MM.1S (cell line): ENCODE results near the gene GRIA4.

Experiments used
- DNase-seq: peaks from one replicate; pipeline ENCODE4 v3.0.0-alpha.2; 2015
- H2AFZ ChIP-seq: fragments of 300-600 bp; sonication (generic); 2 replicates; pipeline ENCODE4 v1.6.0; 2016; ENCODE audit warnings: antibody characterized with exemption, low read length
- H3F3A ChIP-seq: fragments of 300-600 bp; sonication (generic); 2 replicates; pipeline ENCODE4 v1.6.1; 2016; ENCODE audit warnings: mild to moderate bottlenecking, antibody characterized with exemption, low read length, moderate library complexity, mixed read lengths; ENCODE audit not compliant: insufficient read depth
- H3K27ac ChIP-seq: fragments of 300-600 bp; sonication (generic); 2 replicates; pipeline ENCODE4 v1.5.1; 2016; ENCODE audit warnings: mild to moderate bottlenecking, low read length
- H3K27me3 ChIP-seq: fragments of 300-600 bp; sonication (generic); replicated peaks from 2 replicates; pipeline ENCODE4 v1.6.0; 2016; ENCODE audit warnings: low read length; ENCODE audit not compliant: insufficient read depth
- H3K36me3 ChIP-seq: fragments of 300-600 bp; sonication (generic); replicated peaks from 2 replicates; pipeline ENCODE4 v1.6.1; 2016; ENCODE audit warnings: mild to moderate bottlenecking, low read length, mixed read lengths; ENCODE audit not compliant: insufficient read depth
- H3K4me1 ChIP-seq: fragments of 300-600 bp; sonication (generic); 2 replicates; pipeline ENCODE4 v1.6.1; 2016; ENCODE audit warnings: low read length, mixed read lengths
- H3K4me2 ChIP-seq: fragments of 300-600 bp; sonication (generic); 2 replicates; pipeline ENCODE4 v1.6.0; 2016; ENCODE audit warnings: low read depth, low read length
- H3K4me3 ChIP-seq: fragments of 300-600 bp; sonication (generic); 2 replicates; pipeline ENCODE4 v1.5.1; 2016; ENCODE audit warnings: low read length, mixed read lengths
- H3K79me2 ChIP-seq: fragments of 300-600 bp; sonication (generic); 2 replicates; pipeline ENCODE4 v1.6.1; 2016; ENCODE audit warnings: mixed run types, low read length, mixed read lengths
- H3K9ac ChIP-seq: fragments of 300-600 bp; sonication (generic); 2 replicates; pipeline ENCODE4 v1.6.1; 2016; ENCODE audit warnings: low read length, mixed read lengths
- H3K9me2 ChIP-seq: fragments of 300-600 bp; sonication (generic); replicated peaks from 2 replicates; pipeline ENCODE4 v1.6.1; 2016; ENCODE audit warnings: mild to moderate bottlenecking, low read length, mixed read lengths; ENCODE audit not compliant: insufficient read depth
- H3K9me3 ChIP-seq: fragments of 300-600 bp; sonication (generic); replicated peaks from 2 replicates; pipeline ENCODE4 v1.6.1; 2016; ENCODE audit warnings: mild to moderate bottlenecking, low read length, mixed read lengths; ENCODE audit not compliant: insufficient read depth
- H4K20me1 ChIP-seq: fragments of 300-600 bp; sonication (generic); 2 replicates; pipeline ENCODE4 v1.6.1; 2016; ENCODE audit warnings: mild to moderate bottlenecking, low read length, moderate library complexity, mixed read lengths; ENCODE audit not compliant: insufficient read depth
- CTCF ChIP-seq: fragments of 300-600 bp; sonication (generic); IDR thresholded peaks from 2 replicates; pipeline ENCODE4 v1.5.1; 2016; ENCODE audit warnings: antibody characterized with exemption, low read length, mixed read lengths
- EZH2 ChIP-seq: fragments of 300-600 bp; sonication (generic); optimal IDR thresholded peaks from 2 replicates; pipeline ENCODE3; 2017; ENCODE audit warnings: low read depth, mild to moderate bottlenecking, antibody characterized with exemption, low read length, mixed read lengths
- EZH2phosphoT487 ChIP-seq: fragments of 300-600 bp; sonication (generic); IDR thresholded peaks from 2 replicates; pipeline ENCODE4 v1.6.1; 2018; ENCODE audit warnings: antibody characterized with exemption, low read length

Gene GRIA4

GRCh38 chr11:105741488-105742020, 131.7 kb downstream of the GRIA4 start:
- no peak overlapping the region for H3K27ac ChIP-seq
- no peaks in the 10 kb centered on the region for H3K36me3 ChIP-seq
- no peak overlapping the region for H3K9ac ChIP-seq
- H3K9me3 ChIP-seq, result no peaks in the 10 kb centered on the region
- H3F3A ChIP-seq, result no peaks in the 10 kb centered on the region
- H3K4me1 ChIP-seq, result 0 out of 2 replicates have a peak, but pooled peaks cover 5% of the 10 kb centered on the region
- no peaks in the 10 kb centered on the region for H3K79me2 ChIP-seq
- DNase-seq, result no peak
- TF ChIP-seq CTCF (no peak), EZH2 (no peak), EZH2phosphoT487 (no peak)
- no peaks in the 10 kb centered on the region for H3K27me3 ChIP-seq
- no peak overlapping the region for H2AFZ ChIP-seq
- no peak overlapping the region for H3K4me2 ChIP-seq
- no peak overlapping the region for H3K4me3 ChIP-seq
- H4K20me1 ChIP-seq, result no peaks in the 10 kb centered on the region
- no peaks in the 10 kb centered on the region for H3K9me2 ChIP-seq

- H3K27me3 ChIP-seq, result no peaks in the 10 kb centered on the region
- H3K9ac ChIP-seq, result no peak overlapping the region
- H3F3A ChIP-seq, result no peaks in the 10 kb centered on the region
- H3K27ac ChIP-seq, result no peak overlapping the region
- no peaks in the 10 kb centered on the region for H3K79me2 ChIP-seq
- TF ChIP-seq CTCF, result no peak
- DNase-seq, result no peak
- H3K4me2 ChIP-seq, result no peak overlapping the region
- no peak overlapping the region for H3K4me3 ChIP-seq
- H3K9me3 ChIP-seq, result no peaks in the 10 kb centered on the region
- H4K20me1 ChIP-seq, result no peaks in the 10 kb centered on the region
- H3K36me3 ChIP-seq, result no peaks in the 10 kb centered on the region
- no peak overlapping the region for H2AFZ ChIP-seq
- no peaks in the 10 kb centered on the region for H3K9me2 ChIP-seq
- no peaks in the 10 kb centered on the region for H3K4me1 ChIP-seq
Measured at GRCh38 chr11:105754260-105754659, 144.4 kb downstream of the GRIA4 start.

DNA sequence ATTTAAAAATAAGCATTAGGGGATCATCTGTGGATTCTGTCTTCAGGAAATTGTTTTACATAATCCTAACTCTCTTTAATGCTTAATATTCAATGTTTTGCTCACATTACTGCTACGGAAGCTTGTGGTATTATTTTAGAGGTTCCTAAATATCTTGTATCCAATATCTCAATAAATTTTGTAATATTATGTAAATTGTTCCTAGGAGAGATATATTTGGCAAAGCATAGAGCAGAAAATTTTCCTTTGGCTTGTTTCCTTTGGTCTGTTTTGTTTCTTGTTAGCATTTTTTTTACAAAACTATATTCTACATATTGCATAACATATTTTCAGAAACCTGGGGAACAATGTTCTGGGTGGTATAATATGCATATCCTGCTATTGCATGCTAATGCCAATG, 144.8 kb downstream of the GRIA4 start:
- Histone ChIP-seq H3F3A (no peaks in the 10 kb centered on the region), H3K27me3 (no peaks in the 10 kb centered on the region), H3K4me1 (no peaks in the 10 kb centered on the region), H3K36me3 (no peaks in the 10 kb centered on the region), H4K20me1 (no peaks in the 10 kb centered on the region), H3K4me2 (no peak overlapping the region), H3K9me3 (no peaks in the 10 kb centered on the region), H2AFZ (no peak overlapping the region), H3K4me3 (no peak overlapping the region), H3K79me2 (no peaks in the 10 kb centered on the region), H3K9ac (no peak overlapping the region), H3K9me2 (no peaks in the 10 kb centered on the region), H3K27ac (no peak overlapping the region)
- no peak for DNase-seq
- TF ChIP-seq EZH2phosphoT487, result no peak
- no peak for TF ChIP-seq CTCF
- TF ChIP-seq EZH2, result no peak
